GM12878 (cell line): ENCODE data around the gene ADGRD1. TPM values are rescaled to one million over a fixed set of nuclear protein-coding genes. Genes with fewer than 3 reads are reported as not detected.

Source experiments
- ATAC-seq: fragments of 200-7000 bp; cut with Tn5 transposase; 3 replicates; pipeline ENCODE4 v1.9.1; 2020; ENCODE audit warnings: mild to moderate bottlenecking, moderate library complexity
- BruUV-seq: library from RNA; stranded (reverse); fragments of 400-500 nt; replicated peaks from 2 replicates; lab custom pipeline; 2021; lab: Mats Ljungman, UMichigan
- CTCF ChIA-PET: fragments of 300-600 bp; sonication (Branson Sonifier 250); formaldehyde crosslinking; extraction: SDS; loops from one replicate; lab custom pipeline; 2021; ENCODE audit warnings: inconsistent platforms; lab: Yijun Ruan, JAX
- POLR2A ChIA-PET: fragments of 350-600 bp; formaldehyde crosslinking; extraction: SDS; loops from one replicate; lab custom pipeline; 2021; ENCODE audit warnings: inconsistent platforms; lab: Charles Lee
- RAD21 ChIA-PET: fragments of 300-600 bp; sonication (Branson Sonifier 250); formaldehyde crosslinking; loops from one replicate; lab custom pipeline; 2023; ENCODE audit warnings: antibody characterized with exemption; ENCODE audit not compliant: unreplicated experiment; lab: Charles Lee
- SMC1A ChIA-PET: fragments of 300-600 bp; sonication (Branson Sonifier 250); formaldehyde crosslinking; loops from one replicate; lab custom pipeline; 2023; ENCODE audit not compliant: unreplicated experiment, uncharacterized antibody; lab: Charles Lee
- DNase-seq: peaks from one replicate; pipeline ENCODE4 v3.0.0-alpha.2; 2011; ENCODE audit warnings: low read depth, low spot score
- FAIRE-seq: peaks from 3 replicates; lab custom pipeline; 2011; peaks lifted over from hg19 to GRCh38; lab: Jason Lieb, UNC
- H2AFZ ChIP-seq: 2 replicates; pipeline ENCODE4 v1.6.0; 2011; ENCODE audit warnings: low read depth, low read length, control low read depth; ENCODE audit not compliant: control insufficient read depth
- H3K27ac ChIP-seq: 2 replicates; pipeline ENCODE4 v1.5.1; 2011; ENCODE audit warnings: control low read depth; ENCODE audit not compliant: control insufficient read depth, insufficient read depth
- H3K27me3 ChIP-seq, 2 experiments: replicated peaks in 1 of 2; 2 replicates each; pipeline versions ENCODE4 v1.6.0 to v1.6.1; 2011; ENCODE audit warnings: low read length in 1 of 2; ENCODE audit not compliant: control insufficient read depth in 2 of 2, insufficient read depth in 2 of 2
- H3K36me3 ChIP-seq, 2 experiments: 2 replicates each; pipeline ENCODE4 v1.5.1; 2011; ENCODE audit warnings: low read length in 1 of 2; ENCODE audit not compliant: control insufficient read depth in 2 of 2, insufficient read depth in 2 of 2
- H3K4me1 ChIP-seq: 2 replicates; pipeline ENCODE4 v1.6.1; 2011; ENCODE audit warnings: mild to moderate bottlenecking, low read length, moderate library complexity, mixed read lengths; ENCODE audit not compliant: control insufficient read depth, insufficient read depth
- H3K4me2 ChIP-seq: 2 replicates; pipeline ENCODE4 v1.6.0; 2011; ENCODE audit warnings: control low read depth; ENCODE audit not compliant: control insufficient read depth, insufficient read depth
- H3K4me3 ChIP-seq: fragments of 200-600 bp; sonication (generic); 2 replicates; pipeline ENCODE4 v1.5.1; 2016
- H3K79me2 ChIP-seq: 2 replicates; pipeline ENCODE4 v1.6.0; 2011; ENCODE audit warnings: low read length; ENCODE audit not compliant: control insufficient read depth, insufficient read depth
- H3K9ac ChIP-seq: 2 replicates; pipeline ENCODE4 v1.8.0; 2011; ENCODE audit warnings: low read length, control low read depth, mixed read lengths; ENCODE audit not compliant: control insufficient read depth, insufficient read depth
- H3K9me3 ChIP-seq: replicated peaks from 3 replicates; pipeline ENCODE4 v1.5.1; 2011; ENCODE audit warnings: mild to moderate bottlenecking, low read length; ENCODE audit not compliant: control insufficient read depth, insufficient read depth
- H4K20me1 ChIP-seq: 2 replicates; pipeline ENCODE4 v1.6.0; 2011; ENCODE audit not compliant: control insufficient read depth, insufficient read depth
- EED ChIP-seq: sonication (generic); IDR thresholded peaks from 2 replicates; pipeline ENCODE4 v1.6.1; 2016; ENCODE audit warnings: antibody characterized with exemption, low read depth
- ESRRA ChIP-seq: IDR thresholded peaks from 2 replicates; pipeline ENCODE4 v1.6.1; 2012; ENCODE audit warnings: mild to moderate bottlenecking, low read length, improper control_type of control experiment
- GATAD2B ChIP-seq: fragments of 450-650 bp; conservative IDR thresholded peaks from 2 replicates; pipeline ENCODE4 v1.6.1; 2017; ENCODE audit warnings: low read depth, mild to moderate bottlenecking, moderate library complexity
- JUNB ChIP-seq: IDR thresholded peaks from 2 replicates; pipeline ENCODE4 v1.6.1; 2016; ENCODE audit warnings: antibody characterized with exemption, mild to moderate bottlenecking
- NFYB ChIP-seq: IDR thresholded peaks from 2 replicates; pipeline ENCODE4 v1.6.1; 2011; ENCODE audit warnings: low read depth, mild to moderate bottlenecking, low read length, improper control_type of control experiment, moderate library complexity; ENCODE audit not compliant: insufficient read depth
- RB1 ChIP-seq: fragments of 450-650 bp; formaldehyde crosslinking; IDR thresholded peaks from 2 replicates; pipeline ENCODE4 v1.6.1; 2017; ENCODE audit warnings: mild to moderate bottlenecking, borderline replicate concordance
- SMAD1 ChIP-seq: fragments of 450-650 bp; IDR thresholded peaks from 2 replicates; pipeline ENCODE4 v1.6.1; 2018; ENCODE audit warnings: mild to moderate bottlenecking, low read depth; ENCODE audit not compliant: partially characterized antibody
- SUZ12 ChIP-seq: fragments of 200-600 bp; sonication (generic); IDR thresholded peaks from one replicate; pipeline ENCODE4 v1.6.1; 2018; ENCODE audit warnings: antibody characterized with exemption, mild to moderate bottlenecking; ENCODE audit not compliant: unreplicated experiment
- WGBS: methylation state at CpG from one replicate; pipeline ENCODE4 v1.1.6; 2016; ENCODE audit warnings: low lambda C conversion rate; ENCODE audit not compliant: insufficient replicate concordance, insufficient coverage; ENCODE audit errors: missing lambda C conversion rate; 5-methylcytosine and 5-hydroxymethylcytosine counted together
- in situ Hi-C: fragments of 300-500 bp; cut with MboI; formaldehyde crosslinking; loops from 9 replicates; pipeline ENCODE4 v1.14.3; 2018; ENCODE audit warnings: mixed read lengths
- intact Hi-C: fragments of 100-400 bp; cut with micrococcal nuclease; formaldehyde crosslinking; loops from one replicate; pipeline ENCODE4 v1.14.2; 2022; ENCODE audit not compliant: unreplicated experiment
- polyA plus RNA-seq, 11 experiments: library from polyadenylated mRNA; depleted of rRNA in 4 of 11; unstranded in 6 of 11; stranded (reverse) in 5 of 11; fragments of >200 nt; fragmentation: Nextera tagmentation in 4 of 11; fragmentation: Illumina TruSeq in 1 of 11; extraction: Ambion mirVana in 4 of 11; extraction: Trizol in 1 of 11; gene quantifications; 1 replicate in 1 of 11; 2 replicates in 10 of 11; pipeline versions ENCODE4 v1.2.1 to v1.2.3, GENCODE V29; 2011 to 2016; ENCODE audit warnings: inconsistent platforms in 2 of 11, missing spikeins in 2 of 11, low read depth in 1 of 11
- total RNA-seq, 4 experiments: library from RNA; depleted of rRNA in 3 of 4; stranded (reverse); fragments of >200 nt in 3 of 4; fragmentation: Illumina TruSeq in 1 of 4; extraction: Trizol in 1 of 4; gene quantifications; 2 replicates each; pipeline versions ENCODE4 v1.2.1 to v1.2.3, GENCODE V29; 2013 to 2021
- TF ChIP-seq, protein P1 (sequence below): fragments of 450-650 bp; IDR thresholded peaks from 2 replicates; pipeline ENCODE4 v1.6.1; 2017; ENCODE audit warnings: antibody characterized with exemption, mild to moderate bottlenecking, moderate library complexity
- TF ChIP-seq, protein P2 (sequence below): fragments of 450-650 bp; IDR thresholded peaks from 2 replicates; pipeline ENCODE4 v1.6.1; 2016; ENCODE audit warnings: mild to moderate bottlenecking
- TF ChIP-seq, protein P3 (sequence below): fragments of 150-350 bp; IDR thresholded peaks from 2 replicates; pipeline ENCODE4 v1.6.1; 2016; ENCODE audit warnings: low read depth, low read length

ADGRD1 gene
- total and polyA plus RNA-seq, 10 of the 15 experiments (the other 5 are each of a cell fraction or from before 2014, with no cell fraction given) = 0.15 to 12.7 (median 1.2) TPM

DNA sequence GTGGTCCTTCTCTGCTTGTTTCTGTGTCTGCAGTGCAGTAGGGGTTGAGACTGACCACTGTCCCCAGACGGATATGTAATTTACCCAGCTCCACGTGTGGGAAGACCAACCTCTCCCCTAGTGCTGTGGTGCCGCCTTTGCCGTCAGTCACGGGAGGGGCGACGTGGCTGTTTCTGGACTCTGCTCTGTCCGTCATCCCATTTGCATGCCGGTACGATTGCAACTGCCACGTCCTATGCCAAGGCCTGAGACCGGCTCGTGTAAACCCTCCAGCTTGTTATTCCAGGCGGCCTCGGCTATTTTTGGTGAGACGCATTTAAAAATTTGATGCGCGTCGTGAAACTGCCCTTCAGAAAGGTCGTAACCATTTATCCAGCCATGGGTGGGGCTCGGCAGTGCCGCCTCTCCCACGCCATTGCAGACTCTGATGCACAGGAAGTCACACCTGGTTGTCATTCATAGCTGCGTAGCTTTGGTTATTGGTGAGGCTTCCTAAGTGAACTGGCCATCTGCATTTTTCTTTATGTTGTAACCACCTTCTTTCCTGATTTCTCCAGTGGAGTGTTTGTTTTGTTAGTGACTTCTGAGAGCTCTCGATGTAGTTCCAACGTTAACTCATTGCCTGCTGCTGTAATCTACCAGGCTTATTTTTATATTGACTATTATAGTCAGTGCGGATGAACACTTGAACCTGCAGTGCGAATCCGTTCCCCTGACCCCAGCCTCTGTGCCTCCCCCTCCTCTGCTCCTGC lies 75.1 kb downstream of the ADGRD1 start (continued):
- no peak for TF ChIP-seq JUNB

DNA sequence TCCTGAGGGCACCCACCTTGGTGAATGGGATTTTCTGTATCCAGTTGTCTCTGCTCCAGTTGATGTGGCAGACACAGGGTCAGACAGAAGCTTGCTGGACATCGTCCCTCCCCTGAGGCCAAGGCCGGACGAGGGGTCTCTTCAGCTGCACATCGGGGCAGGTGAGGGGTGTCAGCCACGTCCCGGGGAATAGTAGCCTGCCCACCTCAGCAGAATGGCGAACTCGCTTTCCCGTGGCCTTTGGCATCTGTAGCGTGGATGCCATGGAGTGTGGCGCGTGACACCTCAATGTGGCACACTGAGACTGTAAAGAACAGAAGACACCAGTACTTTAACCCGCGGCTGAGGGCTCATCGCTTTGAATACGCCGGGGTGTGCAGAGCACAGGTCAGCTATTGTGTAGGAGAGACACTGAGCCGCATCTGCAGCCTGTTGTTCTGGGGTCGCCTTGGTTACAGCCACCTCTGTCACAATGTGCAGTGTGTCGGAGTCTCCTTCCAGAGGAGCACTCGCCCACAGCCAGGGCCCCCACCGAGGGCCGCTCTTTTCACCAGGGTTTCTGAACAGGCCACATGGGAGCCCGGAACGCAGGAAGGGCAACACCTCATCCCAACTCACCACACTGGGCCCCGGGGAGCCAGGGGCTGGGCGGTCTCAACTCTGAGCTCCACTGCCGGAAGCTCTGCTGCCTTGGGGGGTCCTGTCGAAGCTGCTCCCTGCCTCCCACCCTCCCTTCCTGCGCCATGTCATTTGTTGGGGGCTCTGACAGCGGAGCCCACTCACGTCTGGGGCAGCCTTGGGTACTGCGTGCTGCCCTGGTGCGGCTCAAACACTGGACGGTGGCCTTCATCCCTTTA lies 77.0 kb downstream of the ADGRD1 start:
- Histone ChIP-seq H3K36me3 (no peaks in the 10 kb centered on the region), H3K27ac (no peak overlapping the region), H3K4me3 (no peak overlapping the region), H3K4me1 (no peaks in the 10 kb centered on the region), H3K9me3 (no peaks in the 10 kb centered on the region), H3K4me2 (no peak overlapping the region), H3K79me2 (no peaks in the 10 kb centered on the region), H2AFZ (no peak overlapping the region), H3K9ac (no peak overlapping the region), H4K20me1 (no peaks in the 10 kb centered on the region), H3K27me3 (no peaks in the 10 kb centered on the region)
- ATAC-seq (no peak), FAIRE-seq (no peak), DNase-seq (no peak)
- no TSS peak for BruUV-seq
- in situ Hi-C loops = no loop called here
- intact Hi-C loops = no loop called here
- ChIA-PET CTCF (interaction anchor here (0.7 kb wide), 1 partner anchor 63 kb away, joined by 3 read pairs; no protein-coding TSS in a partner anchor), SMC1A (no interaction called here), POLR2A (interaction anchor here (0.6 kb wide), 1 partner anchor 14 kb away, joined by 3 read pairs; no protein-coding TSS in a partner anchor), RAD21 (no interaction called here)
- WGBS = 89% methylated on average over 34 of the region's 35 CpGs
- TF ChIP-seq, protein P1, sequence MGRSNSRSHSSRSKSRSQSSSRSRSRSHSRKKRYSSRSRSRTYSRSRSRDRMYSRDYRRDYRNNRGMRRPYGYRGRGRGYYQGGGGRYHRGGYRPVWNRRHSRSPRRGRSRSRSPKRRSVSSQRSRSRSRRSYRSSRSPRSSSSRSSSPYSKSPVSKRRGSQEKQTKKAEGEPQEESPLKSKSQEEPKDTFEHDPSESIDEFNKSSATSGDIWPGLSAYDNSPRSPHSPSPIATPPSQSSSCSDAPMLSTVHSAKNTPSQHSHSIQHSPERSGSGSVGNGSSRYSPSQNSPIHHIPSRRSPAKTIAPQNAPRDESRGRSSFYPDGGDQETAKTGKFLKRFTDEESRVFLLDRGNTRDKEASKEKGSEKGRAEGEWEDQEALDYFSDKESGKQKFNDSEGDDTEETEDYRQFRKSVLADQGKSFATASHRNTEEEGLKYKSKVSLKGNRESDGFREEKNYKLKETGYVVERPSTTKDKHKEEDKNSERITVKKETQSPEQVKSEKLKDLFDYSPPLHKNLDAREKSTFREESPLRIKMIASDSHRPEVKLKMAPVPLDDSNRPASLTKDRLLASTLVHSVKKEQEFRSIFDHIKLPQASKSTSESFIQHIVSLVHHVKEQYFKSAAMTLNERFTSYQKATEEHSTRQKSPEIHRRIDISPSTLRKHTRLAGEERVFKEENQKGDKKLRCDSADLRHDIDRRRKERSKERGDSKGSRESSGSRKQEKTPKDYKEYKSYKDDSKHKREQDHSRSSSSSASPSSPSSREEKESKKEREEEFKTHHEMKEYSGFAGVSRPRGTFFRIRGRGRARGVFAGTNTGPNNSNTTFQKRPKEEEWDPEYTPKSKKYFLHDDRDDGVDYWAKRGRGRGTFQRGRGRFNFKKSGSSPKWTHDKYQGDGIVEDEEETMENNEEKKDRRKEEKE = no peak
- no peak for TF ChIP-seq SMAD1
- TF ChIP-seq SUZ12 = no peak
- TF ChIP-seq EED = no peak
- TF ChIP-seq, protein P2, sequence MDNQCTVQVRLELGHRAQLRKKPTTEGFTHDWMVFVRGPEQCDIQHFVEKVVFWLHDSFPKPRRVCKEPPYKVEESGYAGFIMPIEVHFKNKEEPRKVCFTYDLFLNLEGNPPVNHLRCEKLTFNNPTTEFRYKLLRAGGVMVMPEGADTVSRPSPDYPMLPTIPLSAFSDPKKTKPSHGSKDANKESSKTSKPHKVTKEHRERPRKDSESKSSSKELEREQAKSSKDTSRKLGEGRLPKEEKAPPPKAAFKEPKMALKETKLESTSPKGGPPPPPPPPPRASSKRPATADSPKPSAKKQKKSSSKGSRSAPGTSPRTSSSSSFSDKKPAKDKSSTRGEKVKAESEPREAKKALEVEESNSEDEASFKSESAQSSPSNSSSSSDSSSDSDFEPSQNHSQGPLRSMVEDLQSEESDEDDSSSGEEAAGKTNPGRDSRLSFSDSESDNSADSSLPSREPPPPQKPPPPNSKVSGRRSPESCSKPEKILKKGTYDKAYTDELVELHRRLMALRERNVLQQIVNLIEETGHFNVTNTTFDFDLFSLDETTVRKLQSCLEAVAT = no peak
- TF ChIP-seq, protein P3, sequence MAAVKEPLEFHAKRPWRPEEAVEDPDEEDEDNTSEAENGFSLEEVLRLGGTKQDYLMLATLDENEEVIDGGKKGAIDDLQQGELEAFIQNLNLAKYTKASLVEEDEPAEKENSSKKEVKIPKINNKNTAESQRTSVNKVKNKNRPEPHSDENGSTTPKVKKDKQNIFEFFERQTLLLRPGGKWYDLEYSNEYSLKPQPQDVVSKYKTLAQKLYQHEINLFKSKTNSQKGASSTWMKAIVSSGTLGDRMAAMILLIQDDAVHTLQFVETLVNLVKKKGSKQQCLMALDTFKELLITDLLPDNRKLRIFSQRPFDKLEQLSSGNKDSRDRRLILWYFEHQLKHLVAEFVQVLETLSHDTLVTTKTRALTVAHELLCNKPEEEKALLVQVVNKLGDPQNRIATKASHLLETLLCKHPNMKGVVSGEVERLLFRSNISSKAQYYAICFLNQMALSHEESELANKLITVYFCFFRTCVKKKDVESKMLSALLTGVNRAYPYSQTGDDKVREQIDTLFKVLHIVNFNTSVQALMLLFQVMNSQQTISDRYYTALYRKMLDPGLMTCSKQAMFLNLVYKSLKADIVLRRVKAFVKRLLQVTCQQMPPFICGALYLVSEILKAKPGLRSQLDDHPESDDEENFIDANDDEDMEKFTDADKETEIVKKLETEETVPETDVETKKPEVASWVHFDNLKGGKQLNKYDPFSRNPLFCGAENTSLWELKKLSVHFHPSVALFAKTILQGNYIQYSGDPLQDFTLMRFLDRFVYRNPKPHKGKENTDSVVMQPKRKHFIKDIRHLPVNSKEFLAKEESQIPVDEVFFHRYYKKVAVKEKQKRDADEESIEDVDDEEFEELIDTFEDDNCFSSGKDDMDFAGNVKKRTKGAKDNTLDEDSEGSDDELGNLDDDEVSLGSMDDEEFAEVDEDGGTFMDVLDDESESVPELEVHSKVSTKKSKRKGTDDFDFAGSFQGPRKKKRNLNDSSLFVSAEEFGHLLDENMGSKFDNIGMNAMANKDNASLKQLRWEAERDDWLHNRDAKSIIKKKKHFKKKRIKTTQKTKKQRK = no peak
- TF ChIP-seq GATAD2B = no peak
- TF ChIP-seq RB1 = no peak
- no peak for TF ChIP-seq ESRRA
- TF ChIP-seq NFYB = no peak
